Mucosa of descending colon (tissue), 3 donors: ENCODE results near the gene DMGDH. TPM values are rescaled to one million over a fixed set of nuclear protein-coding genes. Genes with fewer than 3 reads are reported as not detected.

Experiments
- ATAC-seq: fragments of 200-7000 bp; cut with Tn5 transposase; one replicate; pipeline ENCODE4 v1.9.1; 2020; ENCODE audit warnings: mild to moderate bottlenecking, moderate library complexity
- DNase-seq, 3 donors: peaks; one replicate each; pipeline ENCODE4 v3.0.0-alpha.2; 2020
- H3K36me3 ChIP-seq: fragments of 200-600 bp; one replicate; pipeline ENCODE4 v1.8.0; 2021; ENCODE audit warnings: low read depth, mild to moderate bottlenecking
- H3K4me1 ChIP-seq: fragments of 200-600 bp; one replicate; pipeline ENCODE4 v1.8.0; 2021; ENCODE audit warnings: low read depth, mild to moderate bottlenecking
- H3K4me3 ChIP-seq: fragments of 200-600 bp; one replicate; pipeline ENCODE4 v1.8.0; 2021; ENCODE audit warnings: mild to moderate bottlenecking
- H3K9me3 ChIP-seq: fragments of 200-600 bp; one replicate; pipeline ENCODE4 v1.8.0; 2021; ENCODE audit warnings: mild to moderate bottlenecking
- CTCF ChIP-seq: fragments of 200-600 bp; IDR thresholded peaks from one replicate; pipeline ENCODE4 v1.8.0; 2022; ENCODE audit warnings: antibody characterized with exemption, mild to moderate bottlenecking
- intact Hi-C, 2 donors: fragments of 100-400 bp; cut with DNase I in 1 of 2; cut with micrococcal nuclease in 1 of 2; formaldehyde crosslinking; loops; one replicate each; pipeline versions ENCODE4 v1.11.0 to v1.11.1; 2022; cut with DNase I, micrococcal nuclease
- total RNA-seq, 3 donors: library from RNA; stranded (reverse); fragmentation: NEBNext Ultra II Directional in 2 of 3; extraction: Animal tissue kit (Norgen Biotek cat#: 25700) in 2 of 3; gene quantifications; one replicate each; pipeline versions ENCODE4 v1.2.1 to v1.2.4, GENCODE V29; 2021 to 2023
- donor health status: DM: no; HTN: no; CAD: no; lungs with moderate emphysema.
- donor health status: DM: no; HTN: no; CAD: no.
- donor health status: DM: no; HTN: yes; CAD: no.

Gene DMGDH
- total RNA-seq, 3 donors from 2014 or later = 1.2 to 3.6 (median 1.8) TPM

DNA sequence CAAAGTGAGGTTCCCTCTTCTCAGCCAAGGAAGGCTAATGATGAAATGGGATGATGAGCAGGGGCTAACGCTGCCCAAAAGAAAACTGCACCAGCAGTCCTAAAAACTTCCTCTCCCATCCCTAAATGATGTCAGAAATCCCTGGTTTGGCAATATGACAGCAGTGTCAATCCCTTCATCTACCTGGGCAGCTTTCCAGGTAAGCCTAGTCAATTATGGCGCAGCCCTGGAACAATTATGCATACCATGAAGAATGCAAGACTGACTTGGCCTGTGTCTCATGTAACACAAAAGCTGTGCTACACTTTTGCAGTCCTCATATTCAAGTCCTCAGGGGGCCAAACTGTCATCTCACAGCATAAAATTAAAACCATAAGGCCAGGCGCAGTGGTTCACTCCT is 7.0 kb downstream of the DMGDH start:
- Histone ChIP-seq H3K4me3 (no peak overlapping the region), H3K36me3 (no peaks in the 10 kb centered on the region)
- ATAC-seq = no peak

GRCh38 chr5:79059674-79060073 is 9.8 kb downstream of the DMGDH start:
- DNase-seq (no peak), ATAC-seq (no peak)
- TF ChIP-seq CTCF = no peak
- Histone ChIP-seq H3K36me3 (no peaks in the 10 kb centered on the region), H3K4me1 (no peaks in the 10 kb centered on the region), H3K4me3 (no peak overlapping the region), H3K9me3 (no peaks in the 10 kb centered on the region)
- intact Hi-C loops = no loop called here

More for the DNA sequence above, 7.0 kb downstream of the DMGDH start:
- TF ChIP-seq CTCF = no peak
- no peaks in the 10 kb centered on the region for H3K9me3 ChIP-seq
- intact Hi-C loops = no loop called here
- no peak for DNase-seq
- no peaks in the 10 kb centered on the region for H3K4me1 ChIP-seq

GRCh38 chr5:79056847-79057246 is 12.6 kb downstream of the DMGDH start:
- Histone ChIP-seq H3K4me3 (no peak overlapping the region), H3K4me1 (no peaks in the 10 kb centered on the region), H3K9me3 (no peaks in the 10 kb centered on the region), H3K36me3 (no peaks in the 10 kb centered on the region)
- intact Hi-C loops = no loop called here
- ATAC-seq (no peak), DNase-seq (no peak)
- TF ChIP-seq CTCF = no peak

GRCh38 chr5:79055017-79055416 is 14.5 kb downstream of the DMGDH start:
- H3K4me3 ChIP-seq = no peak overlapping the region
- no peak for ATAC-seq
- no peak for TF ChIP-seq CTCF
- intact Hi-C loops = no loop called here
- H3K9me3 ChIP-seq = no peaks in the 10 kb centered on the region
- H3K36me3 ChIP-seq = no peaks in the 10 kb centered on the region
- no peak for DNase-seq
- no peaks in the 10 kb centered on the region for H3K4me1 ChIP-seq

GRCh38 chr5:79053321-79053720 is 16.2 kb downstream of the DMGDH start:
- intact Hi-C loops = no loop called here
- H3K9me3 ChIP-seq = no peaks in the 10 kb centered on the region
- H3K4me3 ChIP-seq = no peak overlapping the region
- no peaks in the 10 kb centered on the region for H3K4me1 ChIP-seq
- no peaks in the 10 kb centered on the region for H3K36me3 ChIP-seq
- no peak for DNase-seq
- TF ChIP-seq CTCF = no peak
- ATAC-seq = no peak

- Histone ChIP-seq H3K4me3 (no peak overlapping the region), H3K4me1 (no peaks in the 10 kb centered on the region), H3K9me3 (no peaks in the 10 kb centered on the region), H3K36me3 (no peaks in the 10 kb centered on the region)
- ATAC-seq (no peak), DNase-seq (no peak)
- no peak for TF ChIP-seq CTCF
- intact Hi-C loops = no loop called here
These were observed 19.0 kb downstream of the DMGDH start for GRCh38 chr5:79050498-79050897.
